ENCODE data around the gene PTMA. TPM values are rescaled to one million over a fixed set of nuclear protein-coding genes. Genes with fewer than 3 reads are reported as not detected.
"Not testable (repeated sequence)": the region's sequence is repeated elsewhere in the genome, so short reads cannot be mapped to it uniquely, and the experiment has no call there.

Gene PTMA
- total RNA-seq, 1 donor from 2014 or later = 1,131 TPM

DNA sequence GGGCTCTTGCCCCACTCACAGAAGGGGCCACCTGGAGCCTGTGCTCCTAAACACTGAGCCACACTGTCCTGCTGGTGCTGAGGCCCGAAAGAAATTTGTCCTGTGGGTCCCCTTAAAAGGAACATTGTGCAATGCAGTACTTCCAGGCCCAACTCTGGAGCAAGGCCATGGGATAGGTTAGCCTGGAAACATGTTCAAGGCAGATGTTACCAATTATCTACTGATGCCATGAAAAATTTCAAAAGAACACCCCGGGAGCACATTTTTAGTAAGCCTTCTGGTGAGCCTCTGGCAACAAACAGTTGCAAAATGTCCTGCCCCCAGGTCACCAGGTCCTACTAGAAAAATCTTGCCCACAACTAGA is 12.3 kb upstream of the PTMA start:
- no peak for DNase-seq

DNA sequence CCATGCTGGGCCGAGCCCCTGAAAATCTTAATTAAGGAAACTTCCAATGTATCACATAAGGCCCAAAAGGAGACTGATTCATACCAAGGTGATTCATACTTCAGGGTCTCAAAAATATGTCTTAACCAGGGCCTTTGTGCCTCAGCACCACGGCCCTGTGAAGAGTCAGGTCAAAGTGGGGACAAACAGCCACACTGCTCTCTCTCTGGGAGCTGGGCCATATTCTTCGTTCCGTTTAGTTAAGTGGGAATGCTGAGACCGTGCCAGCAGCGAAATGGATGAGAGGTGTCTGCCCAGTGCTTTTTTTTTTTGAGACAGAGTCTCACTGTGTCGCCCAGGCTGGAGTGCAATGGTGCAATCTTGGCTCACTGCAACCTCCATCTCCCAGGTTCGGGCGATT is 9.3 kb upstream of the PTMA start:
- DNase-seq = no peak

- no peak for DNase-seq
Measured at GRCh38 chr2:231701456-231702373, 6.6 kb upstream of the PTMA start.

GRCh38 chr2:231704017-231704416 is 4.3 kb upstream of the PTMA start:
- DNase-seq = no peak

DNA sequence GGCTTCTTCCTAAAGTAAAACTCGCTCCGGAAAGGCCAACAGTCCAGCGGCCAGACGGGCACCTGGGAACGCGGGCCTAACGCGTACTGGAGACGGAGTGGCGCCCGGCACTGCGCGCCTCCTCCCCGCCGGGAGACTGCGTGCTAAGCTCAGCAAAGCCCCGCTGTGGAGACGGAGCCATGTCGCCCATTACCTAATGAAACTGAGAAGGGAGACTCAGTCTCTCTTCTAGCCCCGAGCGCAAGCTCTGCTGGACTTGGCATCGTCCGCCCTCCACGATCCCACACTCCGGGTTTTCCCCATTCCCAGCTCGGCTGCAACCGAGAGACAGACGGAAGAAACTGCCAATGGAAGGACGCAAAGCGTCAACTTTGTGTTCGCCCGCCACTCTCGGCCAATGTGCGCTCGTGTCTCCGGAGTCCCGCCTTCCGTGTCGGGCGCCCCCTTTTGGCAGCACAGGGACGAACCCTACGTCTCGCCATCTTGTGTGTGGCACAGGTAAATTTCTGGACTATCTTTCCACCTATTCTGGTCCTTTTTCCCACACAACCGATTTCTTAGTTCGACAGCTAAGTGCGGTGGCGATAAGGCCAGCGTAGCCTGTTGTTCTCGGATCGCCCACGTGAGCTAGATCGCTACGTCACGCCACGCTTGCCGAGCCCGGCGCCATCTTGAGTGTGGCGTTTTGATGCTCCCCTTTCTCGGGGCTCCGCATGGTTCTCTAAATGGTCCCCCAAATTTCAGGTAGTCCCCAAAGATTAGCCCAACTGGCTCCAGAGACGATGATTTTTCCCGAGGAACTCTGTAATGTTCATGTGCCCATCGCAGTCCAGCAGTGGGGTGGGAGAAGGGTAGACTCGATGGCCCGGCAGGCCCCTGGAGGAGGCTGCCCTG is 1.3 kb upstream of the PTMA start:
- DNase-seq = peak; percentile 100

DNA sequence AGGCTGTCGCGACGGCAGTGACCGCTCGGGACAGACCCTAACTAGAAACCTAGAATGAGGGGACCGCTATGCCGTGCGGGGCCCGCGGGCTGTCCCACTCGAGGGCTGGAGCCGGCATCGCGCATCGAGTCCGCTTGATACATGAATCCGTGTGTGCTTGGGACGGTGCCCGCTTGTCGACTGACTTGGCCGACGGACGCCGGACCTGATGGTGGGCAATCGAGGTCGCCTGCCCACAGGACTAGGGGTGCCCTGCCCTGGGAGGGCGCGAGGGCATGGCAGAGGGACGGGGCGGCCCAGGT is 749 bp upstream of the PTMA start:
- DNase-seq = peak; percentile 60

GRCh38 chr2:231708773-231709635 is 679 bp downstream of the PTMA start:
- DNase-seq = peak; percentile 58

DNA sequence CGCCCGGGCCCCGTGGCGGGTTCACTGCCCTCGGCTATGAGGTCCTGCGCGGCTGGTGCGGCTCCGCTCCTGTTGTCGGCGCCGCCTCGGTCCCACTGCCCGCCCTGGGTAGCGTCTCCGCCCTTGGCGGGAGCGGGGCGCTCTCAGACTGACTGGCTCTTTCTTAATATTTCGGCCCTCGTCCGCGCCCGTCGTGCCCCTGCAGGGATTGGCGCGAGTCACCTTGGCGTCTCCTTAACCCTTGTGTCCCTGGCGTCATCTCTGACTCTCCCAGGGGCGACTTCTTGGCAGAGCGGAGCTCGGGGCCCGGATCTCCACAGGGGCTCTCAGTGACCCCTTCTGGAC is 1.3 kb downstream of the PTMA start:
- peak; percentile 38 for DNase-seq

DNA sequence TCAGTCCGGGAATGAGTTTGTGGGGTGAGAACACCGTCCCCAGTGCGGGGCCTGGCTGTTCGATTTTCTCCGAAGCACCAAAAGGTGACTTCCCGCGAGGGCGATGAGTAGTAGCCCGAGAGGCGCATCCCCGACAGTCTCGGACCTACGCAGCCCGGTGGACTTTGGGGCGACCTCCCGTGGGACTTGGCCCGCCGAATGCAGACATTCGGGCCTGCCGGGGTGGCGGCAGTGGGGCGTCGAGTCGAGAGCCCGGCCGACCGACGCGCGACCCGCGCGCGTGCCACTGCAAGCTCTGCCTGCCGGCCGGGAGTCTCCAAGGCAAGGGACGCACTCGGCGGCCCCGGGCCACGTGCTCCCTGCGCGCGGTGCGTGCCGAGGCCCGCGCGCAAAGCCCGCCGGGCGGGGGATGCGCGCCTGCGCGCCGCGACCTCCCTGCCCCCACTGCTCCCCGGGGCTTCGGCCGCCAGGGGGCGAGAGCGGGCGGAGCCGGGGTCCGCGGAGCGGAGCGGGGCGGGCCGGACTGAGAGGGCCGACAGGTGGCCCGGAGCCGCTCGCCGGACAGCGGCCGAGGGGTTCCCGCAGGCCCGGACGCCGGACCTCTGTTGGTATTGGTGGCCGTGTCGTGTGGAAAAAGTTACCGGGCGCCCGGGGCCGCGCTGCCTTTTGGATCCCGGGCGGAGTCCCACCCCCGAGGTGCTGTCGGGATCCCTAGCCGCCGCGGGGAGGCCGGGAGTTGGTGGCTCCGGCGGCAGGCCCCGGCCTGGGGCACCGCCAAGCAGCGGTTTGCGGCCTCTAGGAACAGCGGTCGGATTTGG is 1.9 kb downstream of the PTMA start:
- peak; percentile 91 for DNase-seq

DNA sequence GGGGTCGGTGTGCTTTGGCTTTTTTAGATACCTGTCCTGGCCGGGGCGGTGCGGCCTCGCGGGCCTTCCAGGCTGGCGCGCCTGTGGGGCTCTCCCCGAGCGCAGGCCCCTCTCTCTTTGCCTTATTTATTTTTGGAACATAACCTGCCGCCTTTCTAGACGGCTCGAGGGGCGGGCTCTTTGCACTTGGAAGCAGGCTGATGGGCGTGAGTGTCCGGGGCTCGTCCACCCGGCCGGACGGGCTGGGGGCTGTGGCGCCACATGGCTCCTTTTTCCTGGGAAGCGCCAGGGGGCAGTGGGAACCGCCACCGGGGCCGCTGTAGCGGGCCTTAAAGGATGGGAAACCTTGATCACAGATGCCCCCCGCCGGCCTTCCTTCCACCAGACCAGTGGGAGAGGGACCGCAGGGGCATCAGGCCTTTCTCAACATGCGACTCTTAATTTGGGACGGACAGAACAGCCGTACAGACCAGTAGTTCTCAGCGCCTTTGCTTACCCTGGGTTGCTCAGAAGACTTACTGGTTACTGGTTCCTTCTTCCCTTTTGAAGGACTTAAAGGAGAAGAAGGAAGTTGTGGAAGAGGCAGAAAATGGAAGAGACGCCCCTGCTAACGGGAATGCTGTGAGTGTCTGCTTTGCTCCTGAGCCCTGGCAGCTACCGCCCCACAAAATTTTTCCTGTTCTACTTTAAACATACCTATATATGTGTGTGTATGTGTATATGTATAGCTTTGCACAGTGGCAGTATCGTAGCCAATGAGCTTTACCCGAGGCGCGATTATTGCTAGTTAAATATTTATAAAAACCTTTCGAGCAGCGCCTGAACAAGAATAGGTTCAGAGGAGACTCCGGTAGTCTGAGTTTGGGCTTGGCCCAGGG is 2.7 kb downstream of the PTMA start:
- peak; percentile 55 for DNase-seq

GRCh38 chr2:231711677-231712450 is 3.5 kb downstream of the PTMA start:
- no peak for DNase-seq

DNA sequence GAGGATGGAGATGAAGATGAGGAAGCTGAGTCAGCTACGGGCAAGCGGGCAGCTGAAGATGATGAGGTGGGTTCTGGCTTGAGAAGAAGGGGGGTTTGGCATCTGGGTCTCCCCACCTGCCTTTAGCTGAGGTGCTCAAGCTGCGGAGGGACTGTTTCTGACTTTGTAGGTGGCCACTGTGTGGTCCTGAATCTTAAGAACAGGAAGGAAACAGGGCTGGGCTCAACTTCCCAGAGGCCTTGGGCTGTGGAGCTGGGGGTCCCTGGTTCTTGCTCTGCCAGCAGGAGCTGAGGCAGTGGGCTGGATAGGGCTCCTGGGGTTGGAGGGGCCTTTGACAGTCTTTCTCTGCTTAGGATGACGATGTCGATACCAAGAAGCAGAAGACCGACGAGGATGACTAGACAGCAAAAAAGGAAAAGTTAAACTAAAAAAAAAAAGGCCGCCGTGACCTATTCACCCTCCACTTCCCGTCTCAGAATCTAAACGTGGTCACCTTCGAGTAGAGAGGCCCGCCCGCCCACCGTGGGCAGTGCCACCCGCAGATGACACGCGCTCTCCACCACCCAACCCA is 4.2 kb downstream of the PTMA start:
- DNase-seq = not testable (repeated sequence)

DNA sequence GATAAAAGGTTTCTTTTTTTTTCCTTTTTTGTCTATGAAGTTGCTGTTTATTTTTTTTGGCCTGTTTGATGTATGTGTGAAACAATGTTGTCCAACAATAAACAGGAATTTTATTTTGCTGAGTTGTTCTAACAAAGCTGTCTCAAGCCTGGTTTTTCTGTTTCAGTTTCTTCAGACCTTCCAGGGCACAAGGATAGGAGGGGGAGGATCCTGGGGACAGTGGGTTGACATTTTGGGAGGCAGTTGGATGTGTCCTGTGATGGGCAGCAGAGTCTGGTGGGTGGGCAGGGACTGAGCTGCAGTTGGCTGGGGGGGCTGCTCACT is 5.0 kb downstream of the PTMA start:
- not testable (repeated sequence) for DNase-seq

- peak; percentile 93 for DNase-seq
Measured at GRCh38 chr2:231713730-231714638, 5.7 kb downstream of the PTMA start.

- peak; percentile 75 for DNase-seq
Measured at GRCh38 chr2:231714639-231715498, 6.5 kb downstream of the PTMA start.

- no peak for DNase-seq
Measured at GRCh38 chr2:231715499-231715837, 7.1 kb downstream of the PTMA start.

GRCh38 chr2:231715988-231716616 is 7.8 kb downstream of the PTMA start:
- peak; percentile 58 for DNase-seq
